GM12878 (cell line): ENCODE data around the gene CTRL. TPM values are rescaled to one million over a fixed set of nuclear protein-coding genes. Genes with fewer than 3 reads are reported as not detected.

Source experiments
- ATAC-seq: fragments of 200-7000 bp; cut with Tn5 transposase; 3 replicates; pipeline ENCODE4 v1.9.1; 2020; ENCODE audit warnings: mild to moderate bottlenecking, moderate library complexity
- BruUV-seq: library from RNA; stranded (reverse); fragments of 400-500 nt; replicated peaks from 2 replicates; lab custom pipeline; 2021; lab: Mats Ljungman, UMichigan
- CTCF ChIA-PET: fragments of 300-600 bp; sonication (Branson Sonifier 250); formaldehyde crosslinking; extraction: SDS; loops from one replicate; lab custom pipeline; 2021; ENCODE audit warnings: inconsistent platforms; lab: Yijun Ruan, JAX
- POLR2A ChIA-PET: fragments of 350-600 bp; formaldehyde crosslinking; extraction: SDS; loops from one replicate; lab custom pipeline; 2021; ENCODE audit warnings: inconsistent platforms; lab: Charles Lee
- RAD21 ChIA-PET: fragments of 300-600 bp; sonication (Branson Sonifier 250); formaldehyde crosslinking; loops from one replicate; lab custom pipeline; 2023; ENCODE audit warnings: antibody characterized with exemption; ENCODE audit not compliant: unreplicated experiment; lab: Charles Lee
- SMC1A ChIA-PET: fragments of 300-600 bp; sonication (Branson Sonifier 250); formaldehyde crosslinking; loops from one replicate; lab custom pipeline; 2023; ENCODE audit not compliant: unreplicated experiment, uncharacterized antibody; lab: Charles Lee
- DNase-seq: peaks from one replicate; pipeline ENCODE4 v3.0.0-alpha.2; 2011; ENCODE audit warnings: low read depth, low spot score
- FAIRE-seq: peaks from 3 replicates; lab custom pipeline; 2011; peaks lifted over from hg19 to GRCh38; lab: Jason Lieb, UNC
- H2AFZ ChIP-seq: 2 replicates; pipeline ENCODE4 v1.6.0; 2011; ENCODE audit warnings: low read depth, low read length, control low read depth; ENCODE audit not compliant: control insufficient read depth
- H3K27ac ChIP-seq: 2 replicates; pipeline ENCODE4 v1.5.1; 2011; ENCODE audit warnings: control low read depth; ENCODE audit not compliant: control insufficient read depth, insufficient read depth
- H3K27me3 ChIP-seq, 2 experiments: replicated peaks in 1 of 2; 2 replicates each; pipeline versions ENCODE4 v1.6.0 to v1.6.1; 2011; ENCODE audit warnings: low read length in 1 of 2; ENCODE audit not compliant: control insufficient read depth in 2 of 2, insufficient read depth in 2 of 2
- H3K36me3 ChIP-seq, 2 experiments: 2 replicates each; pipeline ENCODE4 v1.5.1; 2011; ENCODE audit warnings: low read length in 1 of 2; ENCODE audit not compliant: control insufficient read depth in 2 of 2, insufficient read depth in 2 of 2
- H3K4me1 ChIP-seq: 2 replicates; pipeline ENCODE4 v1.6.1; 2011; ENCODE audit warnings: mild to moderate bottlenecking, low read length, moderate library complexity, mixed read lengths; ENCODE audit not compliant: control insufficient read depth, insufficient read depth
- H3K4me2 ChIP-seq: 2 replicates; pipeline ENCODE4 v1.6.0; 2011; ENCODE audit warnings: control low read depth; ENCODE audit not compliant: control insufficient read depth, insufficient read depth
- H3K4me3 ChIP-seq: fragments of 200-600 bp; sonication (generic); 2 replicates; pipeline ENCODE4 v1.5.1; 2016
- H3K79me2 ChIP-seq: 2 replicates; pipeline ENCODE4 v1.6.0; 2011; ENCODE audit warnings: low read length; ENCODE audit not compliant: control insufficient read depth, insufficient read depth
- H3K9ac ChIP-seq: 2 replicates; pipeline ENCODE4 v1.8.0; 2011; ENCODE audit warnings: low read length, control low read depth, mixed read lengths; ENCODE audit not compliant: control insufficient read depth, insufficient read depth
- H3K9me3 ChIP-seq: replicated peaks from 3 replicates; pipeline ENCODE4 v1.5.1; 2011; ENCODE audit warnings: mild to moderate bottlenecking, low read length; ENCODE audit not compliant: control insufficient read depth, insufficient read depth
- H4K20me1 ChIP-seq: 2 replicates; pipeline ENCODE4 v1.6.0; 2011; ENCODE audit not compliant: control insufficient read depth, insufficient read depth
- BACH1 ChIP-seq: fragments of 450-650 bp; IDR thresholded peaks from 2 replicates; pipeline ENCODE4 v1.6.1; 2017; ENCODE audit warnings: mild to moderate bottlenecking, borderline replicate concordance
- BHLHE40 ChIP-seq, 2 experiments: fragments of 450-650 bp in 1 of 2; IDR thresholded peaks; 2 replicates each; pipeline ENCODE4 v1.6.1; 2011 to 2017; ENCODE audit warnings: low read depth in 2 of 2, borderline replicate concordance in 1 of 2, improper control_type of control experiment in 1 of 2, low read length in 1 of 2, mild to moderate bottlenecking in 1 of 2
- BRCA1 ChIP-seq: IDR thresholded peaks from 2 replicates; pipeline ENCODE4 v1.6.1; 2011; ENCODE audit warnings: low read depth, low read length, improper control_type of control experiment
- E2F4 ChIP-seq: IDR thresholded peaks from 2 replicates; pipeline ENCODE4 v1.6.1; 2012; ENCODE audit warnings: low read depth, low read length, improper control_type of control experiment
- PBX3 ChIP-seq: IDR thresholded peaks from 2 replicates; pipeline ENCODE4 v1.6.1; 2011; ENCODE audit warnings: mild to moderate bottlenecking, low read depth, low read length, moderate library complexity; ENCODE audit not compliant: insufficient replicate concordance
- POLR2A ChIP-seq: IDR thresholded peaks from 2 replicates; pipeline ENCODE4 v1.6.1; 2011; ENCODE audit warnings: low read depth, mild to moderate bottlenecking, low read length
- RAD21 ChIP-seq: IDR thresholded peaks from 2 replicates; pipeline ENCODE4 v1.6.1; 2011; ENCODE audit warnings: mild to moderate bottlenecking, low read depth, low read length, moderate library complexity; ENCODE audit not compliant: insufficient read depth
- SRF ChIP-seq, 2 experiments: IDR thresholded peaks; 2 replicates each; pipeline ENCODE4 v1.6.1; 2011; ENCODE audit warnings: low read depth in 2 of 2, low read length in 2 of 2, mild to moderate bottlenecking in 1 of 2, moderate library complexity in 1 of 2
- TAF1 ChIP-seq: IDR thresholded peaks from 2 replicates; pipeline ENCODE4 v1.6.1; 2011; ENCODE audit warnings: mild to moderate bottlenecking, low read depth, low read length, borderline replicate concordance
- WGBS: methylation state at CpG from one replicate; pipeline ENCODE4 v1.1.6; 2016; ENCODE audit warnings: low lambda C conversion rate; ENCODE audit not compliant: insufficient replicate concordance, insufficient coverage; ENCODE audit errors: missing lambda C conversion rate; 5-methylcytosine and 5-hydroxymethylcytosine counted together
- in situ Hi-C: fragments of 300-500 bp; cut with MboI; formaldehyde crosslinking; loops from 9 replicates; pipeline ENCODE4 v1.14.3; 2018; ENCODE audit warnings: mixed read lengths
- intact Hi-C: fragments of 100-400 bp; cut with micrococcal nuclease; formaldehyde crosslinking; loops from one replicate; pipeline ENCODE4 v1.14.2; 2022; ENCODE audit not compliant: unreplicated experiment
- polyA plus RNA-seq, 11 experiments: library from polyadenylated mRNA; depleted of rRNA in 4 of 11; unstranded in 6 of 11; stranded (reverse) in 5 of 11; fragments of >200 nt; fragmentation: Nextera tagmentation in 4 of 11; fragmentation: Illumina TruSeq in 1 of 11; extraction: Ambion mirVana in 4 of 11; extraction: Trizol in 1 of 11; gene quantifications; 1 replicate in 1 of 11; 2 replicates in 10 of 11; pipeline versions ENCODE4 v1.2.1 to v1.2.3, GENCODE V29; 2011 to 2016; ENCODE audit warnings: inconsistent platforms in 2 of 11, missing spikeins in 2 of 11, low read depth in 1 of 11
- total RNA-seq, 4 experiments: library from RNA; depleted of rRNA in 3 of 4; stranded (reverse); fragments of >200 nt in 3 of 4; fragmentation: Illumina TruSeq in 1 of 4; extraction: Trizol in 1 of 4; gene quantifications; 2 replicates each; pipeline versions ENCODE4 v1.2.1 to v1.2.3, GENCODE V29; 2013 to 2021

Gene CTRL
- total and polyA plus RNA-seq, 10 of the 15 experiments (the other 5 are each of a cell fraction or from before 2014, with no cell fraction given), result 1.1 to 4.9 (median 2.6) TPM

GRCh38 chr16:67950335-67950843 is 18.7 kb upstream of the CTRL start (continued):
- TF ChIP-seq PBX3, result no peak

- intact Hi-C loops, result no loop called here
- POLR2A ChIA-PET, result interaction anchor here (0.6 kb wide), 1 partner anchor 11 kb away, joined by 7 read pairs; no protein-coding TSS in a partner anchor
- no peak overlapping the region for H3K4me2 ChIP-seq
- H3K9ac ChIP-seq, result no peak overlapping the region
- FAIRE-seq, result no peak
- no peak for DNase-seq
- peaks cover 3% of the 10 kb centered on the region; the same call in 1 of the 2 replicates for H3K4me1 ChIP-seq
- SMC1A ChIA-PET, result no interaction called here
- H4K20me1 ChIP-seq, result no peaks in the 10 kb centered on the region
- no peaks in the 10 kb centered on the region for H3K27me3 ChIP-seq
- peaks cover 0 to 14% of the 10 kb centered on the region in 2 experiments; a peak in 3 of 4 replicates for H3K36me3 ChIP-seq
- H3K9me3 ChIP-seq, result no peaks in the 10 kb centered on the region
- 88% methylated on average over 10 of the region's 11 CpGs for WGBS
- no peak overlapping the region for H3K27ac ChIP-seq
- no TSS peak for BruUV-seq
- no peak for ATAC-seq
- in situ Hi-C loops, result no loop called here
- RAD21 ChIA-PET, result no interaction called here
- no peak overlapping the region for H3K4me3 ChIP-seq
- CTCF ChIA-PET, result no interaction called here
- H3K79me2 ChIP-seq, result no peaks in the 10 kb centered on the region
- TF ChIP-seq POLR2A (0 out of 2 replicates have a peak, but pooled peaks have one; percentile 34), TAF1 (no peak)
- H2AFZ ChIP-seq, result no peak overlapping the region
Measured at GRCh38 chr16:67949645-67950044, 18.0 kb upstream of the CTRL start.

- in situ Hi-C loops, result no loop called here
- no peak overlapping the region for H3K9ac ChIP-seq
- no peak overlapping the region for H3K4me2 ChIP-seq
- TF ChIP-seq PBX3 (no peak), RAD21 (no peak), BHLHE40 (IDR thresholded peaks at IDR 0.05; ENCODE audit: borderline replicate concordance in 1 of 2, low read depth in 2 of 2, low read length in 1 of 2) (no peak), E2F4 (no peak), BACH1 (no peak), SRF (IDR thresholded peaks at IDR 0.05; ENCODE audit: low read depth in 2 of 2, low read length in 2 of 2) (no peak), BRCA1 (no peak)
- ATAC-seq (no peak), DNase-seq (no peak), FAIRE-seq (no peak)
- intact Hi-C loops, result no loop called here
- no peaks in the 10 kb centered on the region for H3K27me3 ChIP-seq
- ChIA-PET POLR2A (no interaction called here), CTCF (interaction anchor here (0.6 kb wide), 1 partner anchor 92 kb away, joined by 3 read pairs; no protein-coding TSS in a partner anchor), RAD21 (no interaction called here), SMC1A (no interaction called here)
- H3K27ac ChIP-seq, result no peak overlapping the region
- peaks cover 0 to 14% of the 10 kb centered on the region in 2 experiments; a peak in 3 of 4 replicates for H3K36me3 ChIP-seq
- no peaks in the 10 kb centered on the region for H3K9me3 ChIP-seq
- WGBS, result 88% methylated on average over 15 of the region's 15 CpGs
- no TSS peak for BruUV-seq
- peaks cover 3% of the 10 kb centered on the region; the same call in 1 of the 2 replicates for H3K4me1 ChIP-seq
- no peaks in the 10 kb centered on the region for H4K20me1 ChIP-seq
- no peak overlapping the region for H3K4me3 ChIP-seq
- no peak overlapping the region for H2AFZ ChIP-seq
- H3K79me2 ChIP-seq, result no peaks in the 10 kb centered on the region
Measured at GRCh38 chr16:67948015-67948414, 16.4 kb upstream of the CTRL start.
